ENCODE measurements around the gene MUC5AC.
A peak's percentile ranks its signal among the peaks of the same experiment; 100 is the strongest.
"Not testable (repeated sequence)": the region's sequence is repeated elsewhere in the genome, so short reads cannot be mapped to it uniquely, and the experiment has no call there.

MUC5AC gene

GRCh38 chr11:1140642-1141490 is 16.9 kb upstream of the MUC5AC start:
- DNase-seq (ENCODE audit: low read depth in 2 of 2), result no peak

DNA sequence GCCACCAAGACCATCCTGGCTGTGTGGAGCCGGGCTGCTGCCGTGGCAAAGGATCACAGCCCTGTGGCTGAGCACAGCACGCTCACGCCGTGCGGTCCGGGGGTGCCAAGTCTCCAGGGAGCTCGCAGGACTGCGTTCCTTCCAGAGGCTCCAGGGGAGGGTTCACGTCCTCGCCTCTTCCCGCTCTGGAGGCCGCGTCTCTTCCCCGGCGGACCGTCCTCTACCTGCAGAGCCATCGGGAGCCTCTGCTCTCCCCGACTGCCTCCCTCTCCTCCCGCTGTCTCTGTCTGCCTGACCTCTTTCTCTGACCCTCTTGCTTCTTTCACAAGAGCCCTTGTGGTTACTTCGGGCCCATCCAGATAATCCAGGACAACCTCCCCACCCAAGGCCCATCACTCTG is 11.4 kb upstream of the MUC5AC start:
- DNase-seq (ENCODE audit: low read depth in 2 of 2), result no peak

DNA sequence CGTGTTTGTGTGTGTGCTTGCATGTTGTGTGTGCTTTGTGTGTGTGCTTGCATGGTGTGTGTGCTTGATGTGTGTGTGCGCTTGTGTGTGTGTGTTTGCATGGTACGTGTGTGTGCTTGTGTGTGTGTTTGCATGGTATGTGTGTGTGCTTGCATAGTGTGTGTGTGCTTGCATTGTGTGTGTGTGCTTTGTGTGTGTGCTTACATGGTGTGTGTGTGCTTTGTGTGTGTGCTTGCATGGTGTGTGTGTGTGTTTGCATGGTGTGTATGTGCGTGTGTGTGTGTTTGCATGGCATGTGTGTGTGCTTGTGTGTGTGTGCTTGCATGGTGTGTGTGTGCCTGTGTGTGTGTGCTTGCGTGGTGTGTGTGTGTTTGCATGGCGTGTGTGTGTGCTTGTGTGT is 10.0 kb upstream of the MUC5AC start:
- DNase-seq (ENCODE audit: low read depth in 2 of 2), result no peak

- no peak for DNase-seq (ENCODE audit: low read depth in 2 of 2)
Observed at GRCh38 chr11:1148752-1149180, 9.0 kb upstream of the MUC5AC start.

DNA sequence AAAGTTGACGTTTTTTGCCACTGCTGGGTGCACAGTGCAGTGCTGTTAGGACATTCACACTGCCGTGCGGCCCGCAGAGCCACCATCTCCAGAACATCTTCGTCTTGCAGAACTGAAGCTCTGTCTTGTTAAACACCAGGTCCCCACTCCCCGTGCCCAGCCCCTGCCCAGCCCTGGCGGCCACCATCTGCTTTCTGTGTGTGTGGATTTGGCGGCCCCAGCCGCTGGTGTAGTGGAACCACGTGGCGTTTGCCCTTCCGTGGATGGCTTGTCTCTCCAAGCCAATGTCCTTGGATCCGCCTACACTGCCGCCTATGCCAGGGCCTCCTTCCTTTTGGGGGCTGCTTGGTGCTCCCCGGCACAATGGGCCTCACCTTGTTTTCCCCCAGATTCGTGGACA is 8.2 kb upstream of the MUC5AC start:
- no peak for DNase-seq (ENCODE audit: low read depth in 2 of 2)

- no peak for DNase-seq (ENCODE audit: low read depth in 2 of 2)
Observed at GRCh38 chr11:1150116-1150515, 7.6 kb upstream of the MUC5AC start.

GRCh38 chr11:1150769-1151365 is 6.9 kb upstream of the MUC5AC start:
- DNase-seq (ENCODE audit: low read depth in 2 of 2), result no peak

GRCh38 chr11:1151366-1152315 is 6.1 kb upstream of the MUC5AC start:
- no peak for DNase-seq (ENCODE audit: low read depth in 2 of 2)

GRCh38 chr11:1152316-1153104 is 5.2 kb upstream of the MUC5AC start:
- peak; percentile 30 to 34 for DNase-seq (ENCODE audit: low read depth in 2 of 2)

DNA sequence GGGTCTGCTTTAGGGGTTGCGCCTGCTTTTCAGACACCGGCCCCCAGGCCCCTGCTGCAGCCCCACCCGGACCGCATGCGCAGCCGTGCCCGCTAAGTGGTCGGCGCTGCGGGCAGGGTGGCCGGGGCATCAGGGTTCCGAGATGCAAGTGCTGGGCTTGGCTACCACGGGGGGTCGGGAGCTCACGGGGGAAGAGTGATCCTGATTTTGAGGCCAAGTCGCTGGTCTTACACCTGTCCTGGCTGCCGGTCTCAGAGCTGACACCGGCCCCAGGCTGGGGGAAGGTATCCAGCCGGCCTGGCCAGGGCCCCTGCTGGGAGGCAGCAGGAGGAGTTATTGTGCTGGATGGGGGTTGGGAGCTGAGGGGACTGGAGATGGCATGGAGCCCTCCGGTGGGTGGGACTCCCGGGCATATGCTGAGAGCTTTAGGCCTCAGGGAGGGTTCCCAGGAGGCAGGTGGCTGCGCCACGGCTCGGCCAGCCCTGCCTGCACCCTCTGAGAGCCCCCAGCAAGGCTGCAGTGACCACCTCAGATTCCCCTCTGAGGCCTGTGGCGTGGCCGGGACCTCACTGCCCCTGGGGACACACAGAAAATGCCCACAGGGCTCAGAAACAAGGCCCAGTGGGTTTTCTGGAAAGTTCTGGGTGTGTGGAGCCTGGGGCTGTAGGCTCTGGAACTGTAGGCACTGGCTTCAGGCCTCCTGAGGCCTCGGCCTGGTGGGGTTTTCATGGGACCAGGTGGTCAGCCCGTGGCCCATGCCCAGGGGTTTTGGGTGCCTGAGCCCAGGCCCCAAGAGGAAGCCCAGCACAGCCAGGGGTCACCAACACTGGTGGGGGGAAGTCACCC is 4.4 kb upstream of the MUC5AC start:
- DNase-seq (ENCODE audit: low read depth in 2 of 2), result no peak

DNA sequence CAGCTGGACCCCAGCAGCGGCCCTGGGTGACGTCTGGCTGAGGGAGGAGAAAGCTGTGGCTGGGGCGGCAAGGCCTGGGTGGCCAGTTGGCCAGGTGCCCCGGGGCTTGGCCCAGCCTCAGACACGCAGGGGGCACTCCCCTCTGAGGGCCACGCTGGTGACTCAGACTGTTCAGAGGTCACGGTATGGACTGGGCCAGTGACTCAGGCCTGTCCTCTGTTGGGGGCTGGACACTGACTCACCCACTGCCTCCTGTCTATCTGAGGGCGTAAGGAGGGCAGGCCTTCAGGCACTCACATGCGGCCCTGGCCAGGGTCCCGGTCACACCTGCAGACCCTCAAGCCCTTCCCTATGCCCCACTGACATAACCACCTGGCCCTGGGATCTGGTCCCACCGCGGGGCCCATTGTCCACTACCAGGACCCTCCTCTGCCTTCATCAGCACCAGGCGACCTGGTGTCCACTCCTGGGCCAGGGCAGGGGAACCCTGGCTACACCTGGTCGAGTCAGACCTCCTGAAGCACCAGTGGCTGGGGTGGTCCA is 3.7 kb upstream of the MUC5AC start:
- DNase-seq (ENCODE audit: low read depth in 2 of 2), result no peak

- not testable (repeated sequence) for DNase-seq (ENCODE audit: low read depth in 2 of 2)
Observed at GRCh38 chr11:1154656-1155055, 3.1 kb upstream of the MUC5AC start.

- DNase-seq (ENCODE audit: low read depth in 2 of 2), result no peak
Observed at GRCh38 chr11:1155274-1155693, 2.5 kb upstream of the MUC5AC start.

GRCh38 chr11:1156506-1157340 is 1.0 kb upstream of the MUC5AC start:
- no peak for DNase-seq (ENCODE audit: low read depth in 2 of 2)

- no peak for DNase-seq (ENCODE audit: low read depth in 2 of 2)
Observed at GRCh38 chr11:1157341-1157644, 460 bp upstream of the MUC5AC start.

DNA sequence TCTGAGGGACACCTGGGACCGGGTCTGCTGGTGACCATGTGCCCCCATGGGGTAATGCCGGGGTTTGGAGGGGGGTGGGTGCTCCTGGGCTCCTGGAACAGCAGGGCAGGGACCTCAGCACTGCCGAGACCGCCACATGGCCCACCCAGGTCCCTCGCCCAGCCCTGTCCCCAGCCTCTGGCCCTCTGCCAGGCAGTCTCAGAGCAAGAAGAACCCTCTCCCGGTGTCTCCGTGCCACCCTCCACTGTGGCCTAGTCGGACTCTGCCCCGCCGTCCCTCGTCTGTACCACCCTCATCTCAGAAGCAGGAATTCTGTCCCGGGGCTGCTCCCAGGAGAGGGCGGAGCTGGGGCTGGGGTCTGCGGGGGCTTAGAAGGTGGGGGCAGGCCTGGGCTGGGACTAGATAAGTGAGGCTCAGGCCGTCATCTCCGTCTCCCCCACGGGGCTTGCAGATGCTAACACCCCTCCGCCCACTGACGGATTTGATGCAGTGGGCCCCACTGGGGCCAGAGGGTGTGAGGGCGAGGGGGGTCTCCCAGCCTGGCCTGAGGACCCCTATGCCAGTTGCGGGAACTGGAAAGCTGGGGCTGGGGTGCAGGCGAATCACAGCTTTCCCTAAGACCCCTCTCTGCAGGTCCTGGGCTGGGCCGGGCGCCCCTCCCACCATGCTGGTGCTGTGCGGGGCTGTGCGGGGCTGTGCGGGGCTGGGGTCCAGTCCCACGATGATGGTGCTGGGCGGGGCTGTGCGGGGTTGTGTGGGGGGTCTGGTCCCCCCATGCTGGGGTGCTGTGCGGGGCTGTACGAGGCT is 1.1 kb downstream of the MUC5AC start:
- DNase-seq (ENCODE audit: low read depth in 2 of 2), result no peak

- not testable (repeated sequence) for DNase-seq (ENCODE audit: low read depth in 2 of 2)
Observed at GRCh38 chr11:1159488-1160220, 1.9 kb downstream of the MUC5AC start.

Measured in stimulated activated CD8-positive, alpha-beta memory T cell treated with anti-CD3 and anti-CD28 coated beads, Interleukin-2, amount 100 ng/mL, for 48 hours (primary cell).